B cell (primary cell): ENCODE data around the gene GGA2. TPM values are rescaled to one million over a fixed set of nuclear protein-coding genes. Genes with fewer than 3 reads are reported as not detected.

Experiments used
- ATAC-seq: fragments of 200-7000 bp; cut with Tn5 transposase; one replicate; pipeline ENCODE4 v1.10.0; 2021; ENCODE audit warnings: low read depth, mild to moderate bottlenecking, moderate number of reproducible peaks, moderate library complexity
- CTCF ChIA-PET: fragments of 350-600 bp; sonication (Branson Sonifier 250); formaldehyde crosslinking; loops from one replicate; lab custom pipeline; 2021; ENCODE audit warnings: antibody characterized with exemption, inconsistent platforms; lab: Charles Lee
- POLR2A ChIA-PET: fragments of 350-600 bp; sonication (Branson Sonifier 250); formaldehyde crosslinking; loops from one replicate; lab custom pipeline; 2021; ENCODE audit warnings: antibody characterized with exemption; lab: Charles Lee
- DNase-seq: peaks from one replicate; pipeline ENCODE4 v3.0.0; 2013
- H2AFZ ChIP-seq: 2 replicates; pipeline ENCODE4 v1.6.1; 2012; ENCODE audit warnings: mild to moderate bottlenecking, low read depth, low read length; ENCODE audit not compliant: insufficient read depth, poor library complexity, severe bottlenecking
- H3K27ac ChIP-seq, 2 donors: 1 replicate in 1 of 2; 2 replicates in 1 of 2; pipeline ENCODE4 v1.5.1; 2012 to 2013; ENCODE audit warnings: low read length in 2 of 2, mild to moderate bottlenecking in 2 of 2, moderate library complexity in 1 of 2
- H3K27me3 ChIP-seq, 4 experiments: fragments of 200-600 bp in 1 of 4; sonication (generic) in 1 of 4; replicated peaks in 1 of 4; 1 replicate in 2 of 4; 2 replicates in 2 of 4; pipeline versions ENCODE4 v1.6.1 to v1.7.0; 2013 to 2016; ENCODE audit warnings: low read length in 3 of 4, mild to moderate bottlenecking in 2 of 4, mixed read lengths in 1 of 4, moderate library complexity in 1 of 4; ENCODE audit not compliant: insufficient read depth in 4 of 4, control insufficient read depth in 3 of 4; ENCODE audit errors: control extremely low read depth in 1 of 4
- H3K36me3 ChIP-seq, 2 experiments: replicated peaks in 1 of 2; 1 replicate in 1 of 2; 2 replicates in 1 of 2; pipeline versions ENCODE4 v1.6.1 to v1.7.1; 2013; ENCODE audit warnings: low read length in 1 of 2; ENCODE audit not compliant: insufficient read depth in 2 of 2, control insufficient read depth in 1 of 2; ENCODE audit errors: control extremely low read depth in 1 of 2, extremely low read depth in 1 of 2
- H3K4me1 ChIP-seq, 2 donors: fragments of 200-600 bp in 1 of 2; sonication (generic) in 1 of 2; 1 replicate in 1 of 2; 2 replicates in 1 of 2; pipeline versions ENCODE4 v1.5.1 to v1.6.1; 2013 to 2017; ENCODE audit warnings: low read length in 2 of 2; ENCODE audit not compliant: control insufficient read depth in 2 of 2, insufficient read depth in 2 of 2
- H3K4me2 ChIP-seq: replicated peaks from 2 replicates; pipeline ENCODE3; 2012; ENCODE audit warnings: mild to moderate bottlenecking, low read depth, low read length; ENCODE audit not compliant: poor library complexity, severe bottlenecking
- H3K4me3 ChIP-seq, 5 experiments: fragments of 200-600 bp in 1 of 5; sonication (generic) in 1 of 5; 1 replicate in 3 of 5; 2 replicates in 2 of 5; pipeline versions ENCODE4 v1.5.1 to v1.7.0; 2011 to 2016; ENCODE audit warnings: low read length in 4 of 5, mild to moderate bottlenecking in 4 of 5, low read depth in 2 of 5, control low read depth in 1 of 5, moderate library complexity in 1 of 5; ENCODE audit not compliant: insufficient read depth in 1 of 5; ENCODE audit errors: control extremely low read depth in 1 of 5, extremely low read depth in 1 of 5
- H3K79me2 ChIP-seq: fragments of 200-600 bp; sonication (generic); one replicate; pipeline ENCODE4 v1.6.0; 2016; ENCODE audit warnings: low read length; ENCODE audit not compliant: control insufficient read depth, insufficient read depth
- H3K9ac ChIP-seq: fragments of 200-600 bp; sonication (generic); 2 replicates; pipeline ENCODE4 v1.6.1; 2017; ENCODE audit warnings: mild to moderate bottlenecking, low read length, moderate library complexity
- H3K9me3 ChIP-seq, 3 donors: one replicate each; pipeline versions ENCODE4 v1.6.1 to v1.7.1; 2013; ENCODE audit warnings: low read length in 2 of 3; ENCODE audit not compliant: control insufficient read depth in 2 of 3, insufficient read depth in 1 of 3; ENCODE audit errors: control extremely low read depth in 1 of 3
- H4K20me1 ChIP-seq: 2 replicates; pipeline ENCODE4 v1.6.0; 2012; ENCODE audit warnings: mild to moderate bottlenecking, low read length; ENCODE audit not compliant: insufficient read depth, control insufficient read depth, poor library complexity, severe bottlenecking
- H3K27ac Mint-ChIP-seq: one replicate; pipeline ENCODE4 v1.8.0; 2021; ENCODE audit warnings: mixed read lengths
- H3K27me3 Mint-ChIP-seq: one replicate; pipeline ENCODE4 v1.8.0; 2021; ENCODE audit warnings: mixed read lengths
- H3K4me1 Mint-ChIP-seq: one replicate; pipeline ENCODE4 v1.8.0; 2021; ENCODE audit warnings: mixed read lengths
- H3K4me3 Mint-ChIP-seq: one replicate; pipeline ENCODE4 v1.8.0; 2021; ENCODE audit warnings: mixed read lengths
- H3K9me3 Mint-ChIP-seq: one replicate; pipeline ENCODE4 v1.8.0; 2022; ENCODE audit warnings: mixed read lengths; ENCODE audit not compliant: insufficient read depth
- EZH2 ChIP-seq: IDR thresholded peaks from 2 replicates; pipeline ENCODE4 v1.6.1; 2012; ENCODE audit warnings: borderline replicate concordance, low read depth, mild to moderate bottlenecking, moderate library complexity, low read length; ENCODE audit not compliant: insufficient read depth, poor library complexity, severe bottlenecking
- WGBS: methylation state at CpG from one replicate; pipeline ENCODE4 v1.1.5; 2013; ENCODE audit warnings: missing lambda C conversion rate; ENCODE audit not compliant: insufficient coverage; 5-methylcytosine and 5-hydroxymethylcytosine counted together
- intact Hi-C: fragments of 100-400 bp; cut with micrococcal nuclease; formaldehyde crosslinking; loops from one replicate; pipeline ENCODE4 v1.10.0; 2022
- polyA plus RNA-seq: library from polyadenylated mRNA; depleted of rRNA; stranded (reverse); fragments of >200 nt; gene quantifications from 2 replicates; pipeline ENCODE4 v1.2.3, GENCODE V29; 2012
- total RNA-seq, 2 donors: library from RNA; stranded (reverse); fragments of 120-200 nt in 1 of 2; gene quantifications; 1 replicate in 1 of 2; 2 replicates in 1 of 2; pipeline versions ENCODE4 v1.2.3 to v1.2.4, GENCODE V29; 2013 to 2022
- TF ChIP-seq, protein P1 (sequence below): fragments of 200-600 bp; IDR thresholded peaks from one replicate; pipeline ENCODE4 v1.8.0; 2022; ENCODE audit warnings: antibody characterized with exemption, mild to moderate bottlenecking

Gene GGA2
- total and polyA plus RNA-seq, 2 donors (not counting 1 experiment from before 2014, with no cell fraction given) = 227 to 832 TPM

DNA sequence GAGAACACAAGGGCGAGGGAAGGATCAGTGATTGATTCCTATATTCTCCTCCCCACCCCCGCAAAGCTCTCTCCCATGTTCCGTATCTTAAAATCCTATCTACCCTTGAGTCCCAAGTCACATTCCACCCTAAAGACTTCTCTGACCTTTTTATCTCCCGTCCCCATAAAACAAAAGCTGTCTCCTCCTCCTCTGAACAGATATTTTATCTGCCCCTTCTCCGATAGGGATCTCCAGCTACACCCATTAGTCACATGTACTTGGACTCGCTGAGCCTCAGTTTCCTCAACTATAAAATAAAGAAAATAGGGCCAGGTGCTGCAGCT lies 12.8 kb downstream of the GGA2 start:
- H3K4me2 ChIP-seq = peak overlapping the region; percentile 57
- H4K20me1 ChIP-seq = peaks cover 100% of the 10 kb centered on the region
- ATAC-seq = no peak
- H3K4me1 Mint-ChIP-seq = peaks cover 69% of the 10 kb centered on the region
- no peaks in the 10 kb centered on the region for H3K27me3 ChIP-seq
- H3K9me3 ChIP-seq = no peaks in the 10 kb centered on the region
- H3K36me3 ChIP-seq = peaks cover 2 to 74% of the 10 kb centered on the region in 2 experiments
- H3K27ac ChIP-seq = peak overlapping the region; percentile 14 to 54
- no peak overlapping the region for H3K4me3 ChIP-seq
- peak overlapping the region; percentile 67 for H3K4me3 Mint-ChIP-seq
- 97% methylated on average over 3 of the region's 6 CpGs for WGBS
- H2AFZ ChIP-seq = no peak overlapping the region
- peak overlapping the region; percentile 76 for H3K27ac Mint-ChIP-seq
- no peak for TF ChIP-seq EZH2
- TF ChIP-seq, protein P1, sequence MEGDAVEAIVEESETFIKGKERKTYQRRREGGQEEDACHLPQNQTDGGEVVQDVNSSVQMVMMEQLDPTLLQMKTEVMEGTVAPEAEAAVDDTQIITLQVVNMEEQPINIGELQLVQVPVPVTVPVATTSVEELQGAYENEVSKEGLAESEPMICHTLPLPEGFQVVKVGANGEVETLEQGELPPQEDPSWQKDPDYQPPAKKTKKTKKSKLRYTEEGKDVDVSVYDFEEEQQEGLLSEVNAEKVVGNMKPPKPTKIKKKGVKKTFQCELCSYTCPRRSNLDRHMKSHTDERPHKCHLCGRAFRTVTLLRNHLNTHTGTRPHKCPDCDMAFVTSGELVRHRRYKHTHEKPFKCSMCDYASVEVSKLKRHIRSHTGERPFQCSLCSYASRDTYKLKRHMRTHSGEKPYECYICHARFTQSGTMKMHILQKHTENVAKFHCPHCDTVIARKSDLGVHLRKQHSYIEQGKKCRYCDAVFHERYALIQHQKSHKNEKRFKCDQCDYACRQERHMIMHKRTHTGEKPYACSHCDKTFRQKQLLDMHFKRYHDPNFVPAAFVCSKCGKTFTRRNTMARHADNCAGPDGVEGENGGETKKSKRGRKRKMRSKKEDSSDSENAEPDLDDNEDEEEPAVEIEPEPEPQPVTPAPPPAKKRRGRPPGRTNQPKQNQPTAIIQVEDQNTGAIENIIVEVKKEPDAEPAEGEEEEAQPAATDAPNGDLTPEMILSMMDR = no peak
- no peaks in the 10 kb centered on the region for H3K27me3 Mint-ChIP-seq
- no peak overlapping the region for H3K9ac ChIP-seq
- DNase-seq = no peak
- H3K4me1 ChIP-seq = peaks cover 64 to 70% of the 10 kb centered on the region in 2 donors
- no peaks in the 10 kb centered on the region for H3K9me3 Mint-ChIP-seq
- ChIA-PET POLR2A (interaction anchor here (1.5 kb wide), 1 partner anchor 13 kb away, joined by 5 read pairs; the partner anchor contains the start of gene GGA2), CTCF (interaction anchor here (1.1 to 2.3 kb wide), 2 partner anchors 12 to 100 kb away, joined by 3 to 8 read pairs; partner anchors contain the start of gene NDUFAB1)
- peaks cover 100% of the 10 kb centered on the region for H3K79me2 ChIP-seq
- intact Hi-C loops = no loop called here

DNA sequence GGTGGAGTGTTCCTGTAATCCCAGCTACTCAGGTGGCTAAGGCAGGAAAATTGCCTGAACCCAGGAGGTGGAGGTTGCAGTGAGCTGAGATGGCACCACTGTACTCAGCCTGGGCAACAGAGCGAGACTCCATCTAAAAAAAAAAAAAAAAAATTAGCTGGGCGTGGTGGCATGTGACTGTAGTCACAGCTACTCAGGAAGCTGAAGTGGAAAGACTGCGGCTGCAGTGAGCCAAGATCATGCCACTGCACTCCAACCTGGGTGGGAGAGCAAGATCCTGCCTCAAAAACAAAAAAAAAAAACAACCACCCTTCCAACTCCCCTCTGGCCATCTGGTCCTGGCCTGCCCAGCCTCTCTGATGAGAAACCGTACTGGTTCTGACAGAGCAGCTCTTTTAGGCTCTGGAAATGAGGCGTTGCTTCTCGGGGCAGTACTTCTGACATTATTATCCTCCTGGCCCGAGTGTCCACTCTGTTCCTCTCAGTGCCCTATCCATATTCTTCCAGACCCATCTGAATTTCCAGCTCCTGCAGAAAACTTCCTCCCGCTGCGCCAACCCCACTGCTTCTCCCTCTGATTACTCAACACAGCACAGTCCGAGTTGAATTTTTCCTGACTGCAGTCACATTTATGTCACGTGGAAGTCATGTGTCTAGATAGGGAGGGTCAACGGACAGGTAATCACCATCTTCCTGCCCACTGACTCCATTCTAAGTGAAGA lies 13.3 kb downstream of the GGA2 start:
- Mint-ChIP-seq H3K27ac (peak overlapping the region; percentile 76), H3K4me3 (peak overlapping the region; percentile 67), H3K9me3 (no peaks in the 10 kb centered on the region), H3K4me1 (peaks cover 64% of the 10 kb centered on the region), H3K27me3 (no peaks in the 10 kb centered on the region)
- Histone ChIP-seq H3K9ac (no peak overlapping the region), H3K4me3 (no peak overlapping the region), H3K27ac (peak overlapping the region; percentile 14 to 54), H3K9me3 (no peaks in the 10 kb centered on the region), H3K27me3 (no peaks in the 10 kb centered on the region), H3K36me3 (peaks cover 3 to 74% of the 10 kb centered on the region in 2 experiments), H4K20me1 (peaks cover 100% of the 10 kb centered on the region), H3K4me2 (peak overlapping the region; percentile 57), H3K79me2 (peaks cover 100% of the 10 kb centered on the region), H3K4me1 (peaks cover 58 to 64% of the 10 kb centered on the region in 2 donors), H2AFZ (no peak overlapping the region)
- intact Hi-C loops = no loop called here
- POLR2A ChIA-PET = interaction anchor here (0.5 to 1.5 kb wide), 4 partner anchors 14 to 58 kb away, joined by 3 to 6 read pairs (median 4); partner anchors contain the start of gene GGA2
- TF ChIP-seq EZH2 = no peak
- TF ChIP-seq, protein P1 = no peak
- CTCF ChIA-PET = interaction anchor here (1.1 to 2.3 kb wide), 3 partner anchors 11 to 100 kb away, joined by 3 to 8 read pairs (median 3); partner anchors contain the start of gene NDUFAB1
- 64% methylated on average over 5 of the region's 12 CpGs for WGBS
- peak; percentile 76 for ATAC-seq
- peak; percentile 50 for DNase-seq
